ENCODE results near the gene H2AZ1.

GRCh38 chr4:99968330-99968729 is 18.3 kb upstream of the H2AZ1 start:
- TF ChIP-seq CTCF (conservative IDR thresholded peaks at IDR 0.05 in 1 of 2, IDR thresholded peaks at IDR 0.05 in 1 of 2; ENCODE audit: extremely low read depth in 1 of 2, insufficient read depth in 1 of 2, low read depth in 1 of 2, low read length in 2 of 2) = no peak
- TF ChIP-seq EZH2 (IDR thresholded peaks at IDR 0.05; ENCODE audit: borderline replicate concordance, low read length) = no peak

Measured in mammary epithelial cell (primary cell).